Esophagus (tissue), 2 donors: Measurements from ENCODE around the gene FOXF2. TPM values are rescaled to one million over a fixed set of nuclear protein-coding genes. Genes with fewer than 3 reads are reported as not detected.

Source experiments
- H3K27ac ChIP-seq, 2 donors: one replicate each; pipeline ENCODE4 v1.5.1; 2013; ENCODE audit warnings: low read depth in 2 of 2, mild to moderate bottlenecking in 2 of 2, inconsistent platforms in 1 of 2, low read length in 1 of 2, moderate library complexity in 1 of 2
- H3K27me3 ChIP-seq, 2 donors: one replicate each; pipeline ENCODE4 v1.6.1; 2013; ENCODE audit warnings: low read length in 2 of 2, control low read depth in 1 of 2, mild to moderate bottlenecking in 1 of 2; ENCODE audit not compliant: insufficient read depth in 2 of 2, control insufficient read depth in 1 of 2
- H3K36me3 ChIP-seq, 2 donors: one replicate each; pipeline ENCODE4 v1.6.1; 2013; ENCODE audit warnings: low read length in 1 of 2; ENCODE audit not compliant: control insufficient read depth in 2 of 2, insufficient read depth in 2 of 2
- H3K4me1 ChIP-seq, 2 donors: one replicate each; pipeline ENCODE4 v1.6.1; 2013; ENCODE audit warnings: low read length in 1 of 2; ENCODE audit not compliant: control insufficient read depth in 2 of 2, insufficient read depth in 2 of 2
- H3K4me3 ChIP-seq, 2 donors: one replicate each; pipeline ENCODE4 v1.5.1; 2013; ENCODE audit warnings: low read length in 2 of 2, mild to moderate bottlenecking in 2 of 2, low read depth in 1 of 2, moderate library complexity in 1 of 2
- H3K9me3 ChIP-seq, 2 donors: one replicate each; pipeline ENCODE4 v1.6.1; 2013; ENCODE audit warnings: mild to moderate bottlenecking in 2 of 2, low read depth in 1 of 2, low read length in 1 of 2, moderate library complexity in 1 of 2; ENCODE audit not compliant: control insufficient read depth in 2 of 2, insufficient read depth in 1 of 2
- WGBS, 2 donors: extraction: QIAGEN DNeasy Blood & Tissue Kit; methylation state at CpG; one replicate each; pipeline ENCODE4 v1.1.7; 2013; 5-methylcytosine and 5-hydroxymethylcytosine counted together
- polyA plus RNA-seq, 2 donors: library from polyadenylated mRNA; stranded (reverse); fragments of 200-250 nt; gene quantifications; one replicate each; pipeline ENCODE4 v1.2.3, GENCODE V29; 2013
- donor health status: healthy with polysubstance abuse.
- donor health status: Bipolar disorder and iron deficiency.

The FOXF2 gene
- polyA plus RNA-seq, 2 donors = 2.3 to 8.1 TPM

- Histone ChIP-seq H3K27me3 (peaks cover 0 to 3% of the 10 kb centered on the region in 2 donors), H3K36me3 (no peaks in the 10 kb centered on the region), H3K9me3 (no peaks in the 10 kb centered on the region), H3K27ac (no peak overlapping the region), H3K4me1 (no peaks in the 10 kb centered on the region), H3K4me3 (no peak overlapping the region)
- 50 to 67% methylated on average over 12 of the region's 12 CpGs for WGBS, 2 donors
Observed at GRCh38 chr6:1438471-1438881, 49.1 kb downstream of the FOXF2 start.

DNA sequence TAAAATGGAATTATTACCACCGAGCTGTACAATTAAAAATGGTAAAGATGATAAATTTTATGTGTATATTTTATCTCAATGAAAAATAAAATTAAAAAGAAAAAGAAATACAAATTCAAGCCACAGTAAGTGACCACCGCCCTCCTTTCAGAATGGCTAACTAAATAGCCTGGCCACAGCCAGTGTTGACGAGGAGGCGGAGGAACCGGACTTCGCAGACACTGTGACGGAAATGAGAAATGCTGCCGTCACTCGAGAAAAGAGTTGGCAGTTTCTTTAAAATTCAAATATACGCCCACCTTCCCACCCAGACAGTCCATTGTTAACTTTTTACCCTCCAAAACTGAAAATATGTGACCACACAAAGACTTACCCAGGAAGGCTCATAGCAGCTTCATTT, 50.0 kb downstream of the FOXF2 start:
- no peak overlapping the region for H3K27ac ChIP-seq
- H3K27me3 ChIP-seq = peaks cover 0 to 3% of the 10 kb centered on the region in 2 donors
- WGBS, 2 donors = 72 to 75% methylated on average over 10 of the region's 10 CpGs
- H3K36me3 ChIP-seq = no peaks in the 10 kb centered on the region
- no peak overlapping the region for H3K4me3 ChIP-seq
- no peaks in the 10 kb centered on the region for H3K9me3 ChIP-seq
- no peaks in the 10 kb centered on the region for H3K4me1 ChIP-seq

- H3K27me3 ChIP-seq = no peaks in the 10 kb centered on the region
- H3K4me1 ChIP-seq = no peaks in the 10 kb centered on the region
- no peak overlapping the region for H3K4me3 ChIP-seq
- WGBS, 2 donors = 51 to 81% methylated on average over 4 of the region's 4 CpGs
- no peak overlapping the region for H3K27ac ChIP-seq
- no peaks in the 10 kb centered on the region for H3K36me3 ChIP-seq
- no peaks in the 10 kb centered on the region for H3K9me3 ChIP-seq
Observed at GRCh38 chr6:1442929-1443328, 53.6 kb downstream of the FOXF2 start.

Other genes starting within 250 kb of the FOXF2 start
- gene FOXQ1, start 77.5 kb upstream of the FOXF2 start, polyA plus RNA-seq = 1 to 10 TPM; 7.8 to 8.7 TPM
- 1 to 10 TPM; 1.5 to 2.3 TPM for gene FOXC1, start 220.3 kb downstream of the FOXF2 start, polyA plus RNA-seq